GM08714 (cell line): ENCODE data around the gene ARHGAP26.

ENCODE experiments used
- H3K4me3 ChIP-seq: fragments of 200-500 bp; sonication (Bioruptor generic); 2 replicates; pipeline ENCODE4 v1.5.1; 2014; ENCODE audit warnings: mild to moderate bottlenecking, low read length, inconsistent platforms
- ZNF274 ChIP-seq: IDR thresholded peaks from 2 replicates; pipeline ENCODE4 v1.6.1; 2012; ENCODE audit warnings: mild to moderate bottlenecking, low read depth, low read length

ARHGAP26 gene

DNA sequence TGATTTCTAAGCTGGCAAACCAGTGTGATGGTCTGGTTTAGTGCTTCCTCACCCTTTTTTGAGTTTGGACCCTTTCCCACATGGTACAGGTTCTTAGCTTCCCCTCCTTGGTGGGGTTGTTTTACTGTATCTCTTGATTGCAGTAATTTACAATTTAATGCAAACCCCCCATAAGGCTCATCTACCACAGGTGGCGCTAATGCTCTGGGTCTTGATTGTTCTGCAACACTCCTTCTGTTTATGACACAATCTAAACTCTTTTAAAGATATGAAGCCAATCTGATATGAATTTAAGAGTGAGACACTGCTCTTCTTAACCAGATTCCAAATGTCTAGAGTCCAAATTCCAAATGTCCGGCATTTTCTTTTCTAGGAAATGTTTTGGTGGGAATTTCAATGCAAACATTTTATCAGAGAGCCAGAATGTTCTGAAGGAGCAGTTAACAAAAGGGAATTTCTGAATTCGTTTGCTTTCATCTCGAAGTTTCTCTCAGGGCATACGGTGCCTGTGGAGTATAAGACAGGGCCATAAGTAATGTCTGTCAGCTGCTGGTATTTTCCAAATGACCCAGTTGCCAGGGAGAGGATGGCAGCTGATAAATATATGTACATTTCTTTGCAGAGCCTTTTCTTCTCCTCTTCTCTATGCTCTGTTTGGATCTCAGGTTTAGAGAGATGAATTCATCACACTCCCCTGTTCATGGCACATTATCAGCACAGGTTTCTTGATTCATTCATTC lies 246.8 kb downstream of the ARHGAP26 start:
- H3K4me3 ChIP-seq, result no peak overlapping the region
- TF ChIP-seq ZNF274, result no peak

DNA sequence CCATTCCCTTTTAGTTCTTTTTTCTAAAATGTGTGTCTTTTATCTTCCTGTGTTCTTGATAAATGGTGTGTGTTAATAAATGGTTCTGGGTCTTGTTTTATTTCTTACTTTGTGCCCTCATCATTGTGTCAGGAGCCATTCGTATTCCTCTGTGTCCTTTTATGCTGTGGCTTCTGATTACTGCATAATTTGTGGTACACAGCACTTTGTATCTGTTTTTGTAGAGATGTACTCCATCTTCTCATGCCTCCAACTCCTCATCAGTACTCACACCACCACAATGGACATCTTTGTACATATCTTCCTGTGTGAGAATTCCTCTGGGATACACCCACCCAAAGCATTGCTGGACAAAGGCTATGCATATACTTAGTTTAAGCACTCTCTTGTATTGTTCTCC lies 247.4 kb downstream of the ARHGAP26 start:
- no peak overlapping the region for H3K4me3 ChIP-seq
- no peak for TF ChIP-seq ZNF274

GRCh38 chr5:143017992-143018391 lies 247.8 kb downstream of the ARHGAP26 start:
- TF ChIP-seq ZNF274, result no peak
- H3K4me3 ChIP-seq, result no peak overlapping the region

GRCh38 chr5:143019157-143019556 lies 249.0 kb downstream of the ARHGAP26 start:
- H3K4me3 ChIP-seq, result no peak overlapping the region

GRCh38 chr5:143019614-143020515 lies 249.7 kb downstream of the ARHGAP26 start:
- TF ChIP-seq ZNF274, result no peak
- H3K4me3 ChIP-seq, result no peak overlapping the region

More at GRCh38 chr5:143019157-143019556, 249.0 kb downstream of the ARHGAP26 start:
- TF ChIP-seq ZNF274, result no peak

DNA sequence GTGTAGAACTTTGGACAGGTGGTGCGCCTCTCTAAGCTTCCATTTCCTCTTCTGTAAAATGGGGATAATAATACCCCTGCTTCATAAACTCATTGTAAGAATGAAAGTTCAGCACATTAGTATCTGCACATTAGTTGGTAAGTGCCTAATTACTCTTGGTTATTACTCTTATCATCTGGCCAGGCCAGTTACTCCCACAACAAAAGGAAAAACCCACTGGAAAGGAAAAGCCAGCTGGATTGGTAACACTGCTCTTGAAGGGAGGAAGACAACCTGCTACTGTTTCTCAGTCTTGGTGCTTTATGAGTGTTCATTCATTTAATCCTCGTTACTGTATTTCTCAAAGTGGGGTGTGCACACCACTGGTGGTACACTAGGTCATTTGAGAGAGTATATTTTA lies 251.4 kb downstream of the ARHGAP26 start:
- H3K4me3 ChIP-seq, result no peak overlapping the region
- no peak for TF ChIP-seq ZNF274

GRCh38 chr5:143023411-143024096 lies 253.4 kb downstream of the ARHGAP26 start:
- no peak overlapping the region for H3K4me3 ChIP-seq
- TF ChIP-seq ZNF274, result no peak

DNA sequence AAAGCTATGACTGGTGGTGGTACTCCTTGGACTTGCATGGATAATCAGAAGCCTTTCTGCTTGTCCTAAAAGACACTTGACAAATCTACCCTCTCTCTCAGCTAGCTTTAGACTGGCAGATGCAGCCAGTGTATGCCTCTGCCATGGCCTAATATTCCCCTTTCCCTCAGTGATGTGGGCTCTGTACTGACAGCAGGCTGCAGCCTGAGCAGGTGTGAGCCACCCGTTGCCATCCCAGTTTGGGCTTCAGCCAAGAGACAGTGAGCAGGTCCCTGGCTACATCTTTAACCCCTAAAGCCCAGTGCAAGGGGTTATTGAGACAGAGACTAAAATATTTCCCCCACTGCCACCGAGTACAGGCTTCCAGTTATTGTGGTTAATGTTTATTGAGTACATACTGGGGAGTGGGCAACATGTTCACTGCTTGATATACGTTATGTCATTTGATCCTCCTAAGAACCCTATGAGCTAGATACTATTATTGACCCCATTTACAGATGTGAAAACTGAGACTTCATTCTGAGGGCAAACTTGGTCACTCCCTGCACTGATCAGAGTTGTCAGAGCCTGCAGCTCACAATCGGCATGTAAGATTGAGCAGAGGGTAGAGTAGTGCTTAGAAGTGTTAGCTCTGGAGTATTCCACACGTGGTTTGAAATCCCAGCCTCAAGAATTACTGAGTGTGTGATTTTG lies 254.2 kb downstream of the ARHGAP26 start:
- no peak for TF ChIP-seq ZNF274
- H3K4me3 ChIP-seq, result no peak overlapping the region; the same call in 1 of the 2 replicates

GRCh38 chr5:143025376-143025775 lies 255.2 kb downstream of the ARHGAP26 start:
- TF ChIP-seq ZNF274, result no peak
- no peak overlapping the region for H3K4me3 ChIP-seq

DNA sequence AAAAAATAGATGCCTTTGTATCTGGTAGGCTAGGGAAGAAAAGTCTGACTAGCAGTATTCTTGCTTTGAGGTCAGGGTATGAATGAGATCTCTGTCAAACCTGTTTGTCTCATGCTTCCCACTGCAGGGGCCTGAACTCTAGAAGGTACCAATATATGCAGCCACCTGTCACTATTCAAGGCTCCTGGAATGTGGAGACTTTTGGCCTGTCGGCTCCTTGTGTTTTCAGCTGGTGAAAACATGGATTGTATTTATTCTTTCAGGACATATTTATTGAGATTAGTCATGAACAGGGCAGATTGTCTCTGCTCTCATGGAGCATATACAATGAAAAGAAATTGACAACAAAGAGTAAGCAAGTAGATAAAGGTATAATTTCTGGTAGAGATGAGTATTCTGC lies 255.8 kb downstream of the ARHGAP26 start:
- H3K4me3 ChIP-seq, result no peak overlapping the region
- no peak for TF ChIP-seq ZNF274

- no peak for TF ChIP-seq ZNF274
- H3K4me3 ChIP-seq, result no peak overlapping the region
Measured at GRCh38 chr5:143026380-143026779, 256.2 kb downstream of the ARHGAP26 start.

DNA sequence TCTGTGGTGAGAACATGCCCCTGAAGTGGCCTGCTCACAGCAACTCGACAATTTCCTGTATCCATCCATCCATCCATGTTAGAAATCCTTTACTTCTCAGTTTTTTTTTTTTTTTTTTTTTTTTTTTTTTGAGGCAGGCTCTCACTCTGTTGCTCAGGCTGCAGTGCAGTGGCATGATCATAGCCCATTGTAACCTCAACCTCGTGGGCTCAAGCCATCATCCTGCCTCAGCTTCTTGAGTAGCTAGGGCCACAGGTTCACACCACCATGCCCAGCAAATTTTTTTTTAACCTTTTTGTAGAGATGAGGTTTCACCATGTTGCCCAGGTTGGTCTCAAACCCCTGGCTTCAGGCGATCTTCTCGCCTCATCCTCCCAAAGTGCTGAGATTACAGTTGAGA lies 259.1 kb downstream of the ARHGAP26 start:
- H3K4me3 ChIP-seq, result no peak overlapping the region
- no peak for TF ChIP-seq ZNF274

DNA sequence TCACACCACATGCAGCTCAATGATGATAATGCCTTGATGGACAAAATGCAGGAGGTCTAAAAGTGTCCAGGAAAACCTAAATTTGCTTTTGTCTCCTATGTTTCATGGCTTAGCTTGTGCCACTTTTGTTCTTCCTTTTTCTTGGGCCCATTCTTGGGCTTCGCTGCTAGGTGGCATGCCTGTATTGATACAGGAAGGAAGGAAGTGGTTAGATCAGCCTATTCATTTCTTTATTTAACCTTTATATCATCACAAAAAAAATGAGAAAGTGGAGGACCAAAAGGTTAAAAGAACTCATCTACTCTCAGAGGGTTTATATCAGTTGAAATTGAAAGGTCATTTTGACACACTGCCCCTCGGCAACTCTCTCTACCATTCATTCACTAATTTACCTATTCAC lies 260.2 kb downstream of the ARHGAP26 start:
- TF ChIP-seq ZNF274, result no peak
- no peak overlapping the region for H3K4me3 ChIP-seq
